Stomach smooth muscle (tissue), 2 donors: Measurements from ENCODE around the gene TMA7B.

ENCODE experiments used
- H3K27ac ChIP-seq: one replicate; pipeline ENCODE4 v1.7.0; 2013; ENCODE audit warnings: mild to moderate bottlenecking, low read length, inconsistent platforms
- H3K27me3 ChIP-seq, 2 donors: one replicate each; pipeline ENCODE4 v1.7.0; 2013; ENCODE audit warnings: low read length in 2 of 2; ENCODE audit not compliant: insufficient read depth in 2 of 2, control insufficient read depth in 1 of 2
- H3K36me3 ChIP-seq, 2 donors: one replicate each; pipeline ENCODE4 v1.7.0; 2013; ENCODE audit warnings: low read length in 2 of 2; ENCODE audit not compliant: control insufficient read depth in 2 of 2, insufficient read depth in 2 of 2
- H3K4me1 ChIP-seq: one replicate; pipeline ENCODE4 v1.7.0; 2013; ENCODE audit warnings: low read length; ENCODE audit not compliant: control insufficient read depth, insufficient read depth
- H3K4me3 ChIP-seq, 2 donors: one replicate each; pipeline ENCODE4 v1.7.0; 2013; ENCODE audit warnings: low read length in 2 of 2
- H3K9ac ChIP-seq, 2 donors: one replicate each; pipeline ENCODE4 v1.7.0; 2013; ENCODE audit warnings: low read length in 2 of 2, mild to moderate bottlenecking in 1 of 2
- H3K9me3 ChIP-seq, 2 donors: one replicate each; pipeline ENCODE4 v1.7.0; 2013; ENCODE audit warnings: low read length in 2 of 2; ENCODE audit not compliant: control insufficient read depth in 2 of 2
- donor health status: healthy.
- donor health status: Pancreatic carcinoma.

The TMA7B gene

GRCh38 chr22:39954584-39955055 lies 5.6 kb upstream of the TMA7B start:
- no peaks in the 10 kb centered on the region for H3K4me1 ChIP-seq
- no peaks in the 10 kb centered on the region for H3K36me3 ChIP-seq
- H3K9me3 ChIP-seq: peaks cover 0 to 2% of the 10 kb centered on the region in 2 donors
- H3K27me3 ChIP-seq: peaks cover 0 to 12% of the 10 kb centered on the region in 2 donors
- no peak overlapping the region for H3K4me3 ChIP-seq
- H3K9ac ChIP-seq: no peak overlapping the region
- H3K27ac ChIP-seq: no peak overlapping the region

GRCh38 chr22:39955675-39956074 lies 4.5 kb upstream of the TMA7B start:
- Histone ChIP-seq H3K36me3 (no peaks in the 10 kb centered on the region), H3K27me3 (peaks cover 0 to 10% of the 10 kb centered on the region in 2 donors), H3K4me3 (no peak overlapping the region), H3K4me1 (no peaks in the 10 kb centered on the region), H3K9me3 (no peaks in the 10 kb centered on the region), H3K27ac (no peak overlapping the region), H3K9ac (no peak overlapping the region)

- Histone ChIP-seq H3K4me1 (no peaks in the 10 kb centered on the region), H3K27ac (no peak overlapping the region), H3K9ac (no peak overlapping the region), H3K9me3 (no peaks in the 10 kb centered on the region), H3K27me3 (peaks cover 0 to 12% of the 10 kb centered on the region in 2 donors), H3K4me3 (no peak overlapping the region), H3K36me3 (no peaks in the 10 kb centered on the region)
Measured at GRCh38 chr22:39956932-39957664, 3.1 kb upstream of the TMA7B start.

DNA sequence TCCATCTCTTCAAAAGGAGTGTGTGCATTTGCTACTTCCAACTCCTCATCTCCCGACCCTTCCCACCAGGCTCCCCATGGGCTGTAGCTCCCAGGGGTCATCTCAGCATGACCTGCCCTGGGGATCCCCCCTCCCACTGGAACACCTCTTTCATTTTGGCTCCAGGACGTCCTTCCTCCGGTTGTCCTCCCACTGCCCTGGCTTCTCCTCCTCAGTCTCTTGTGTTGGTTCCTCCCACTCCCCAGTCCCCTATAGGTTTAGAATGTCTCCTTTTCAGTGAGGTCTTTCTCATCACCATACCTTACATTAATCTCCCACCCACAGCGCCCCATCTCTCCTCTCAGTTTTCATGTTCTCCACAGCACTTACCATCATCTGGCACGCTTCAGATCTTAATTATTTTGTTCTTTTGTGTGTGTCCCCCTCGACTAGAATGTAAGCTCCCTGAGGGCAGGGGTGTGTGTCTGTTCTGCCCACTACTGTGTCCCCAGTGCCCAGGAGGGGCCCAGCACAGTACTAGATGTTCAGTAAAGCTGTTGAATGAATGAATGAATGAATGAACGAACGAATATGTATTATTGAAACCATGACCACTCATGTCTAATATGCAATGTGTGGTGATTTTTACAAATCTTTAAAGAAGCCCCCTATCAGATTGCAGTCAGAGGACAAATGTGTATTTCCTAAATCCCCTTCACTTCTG lies 2.0 kb upstream of the TMA7B start:
- Histone ChIP-seq H3K9me3 (no peaks in the 10 kb centered on the region), H3K9ac (no peak overlapping the region), H3K36me3 (no peaks in the 10 kb centered on the region), H3K27ac (no peak overlapping the region), H3K4me3 (no peak overlapping the region), H3K27me3 (peaks cover 0 to 12% of the 10 kb centered on the region in 2 donors), H3K4me1 (no peaks in the 10 kb centered on the region)

- Histone ChIP-seq H3K4me1 (no peaks in the 10 kb centered on the region), H3K27ac (no peak overlapping the region), H3K4me3 (no peak overlapping the region), H3K9ac (no peak overlapping the region), H3K27me3 (peaks cover 0 to 12% of the 10 kb centered on the region in 2 donors), H3K36me3 (no peaks in the 10 kb centered on the region), H3K9me3 (no peaks in the 10 kb centered on the region)
Measured at GRCh38 chr22:39958949-39959639, 1.1 kb upstream of the TMA7B start.

- no peak overlapping the region for H3K4me3 ChIP-seq
- no peak overlapping the region for H3K9ac ChIP-seq
- H3K36me3 ChIP-seq: no peaks in the 10 kb centered on the region
- H3K27me3 ChIP-seq: peaks cover 0 to 18% of the 10 kb centered on the region in 2 donors
- H3K9me3 ChIP-seq: no peaks in the 10 kb centered on the region
- H3K27ac ChIP-seq: no peak overlapping the region
- H3K4me1 ChIP-seq: no peaks in the 10 kb centered on the region
Measured at GRCh38 chr22:39960791-39961746, 872 bp downstream of the TMA7B start.

DNA sequence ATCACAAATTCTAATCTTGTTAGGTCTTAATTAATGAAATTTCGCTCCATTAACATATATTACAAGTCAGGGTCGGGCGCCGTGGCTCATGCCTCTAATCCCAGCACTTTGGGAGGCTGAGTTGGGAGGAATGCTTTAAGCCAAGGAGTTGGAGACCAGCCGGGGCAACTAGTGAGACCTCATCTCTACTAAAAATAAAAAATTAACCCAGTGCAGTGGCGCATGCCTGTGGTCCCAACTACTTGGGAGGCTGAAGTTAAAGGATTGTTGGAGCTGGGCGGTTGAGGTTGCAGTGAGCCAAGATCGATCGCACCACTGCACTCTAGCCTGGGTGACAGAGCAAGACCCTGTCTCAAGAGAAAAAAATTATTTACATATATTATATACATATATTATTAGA lies 1.9 kb downstream of the TMA7B start:
- H3K27ac ChIP-seq: no peak overlapping the region
- H3K9me3 ChIP-seq: no peaks in the 10 kb centered on the region
- H3K27me3 ChIP-seq: peaks cover 0 to 19% of the 10 kb centered on the region in 2 donors
- H3K4me1 ChIP-seq: no peaks in the 10 kb centered on the region
- no peaks in the 10 kb centered on the region for H3K36me3 ChIP-seq
- no peak overlapping the region for H3K9ac ChIP-seq
- H3K4me3 ChIP-seq: no peak overlapping the region

DNA sequence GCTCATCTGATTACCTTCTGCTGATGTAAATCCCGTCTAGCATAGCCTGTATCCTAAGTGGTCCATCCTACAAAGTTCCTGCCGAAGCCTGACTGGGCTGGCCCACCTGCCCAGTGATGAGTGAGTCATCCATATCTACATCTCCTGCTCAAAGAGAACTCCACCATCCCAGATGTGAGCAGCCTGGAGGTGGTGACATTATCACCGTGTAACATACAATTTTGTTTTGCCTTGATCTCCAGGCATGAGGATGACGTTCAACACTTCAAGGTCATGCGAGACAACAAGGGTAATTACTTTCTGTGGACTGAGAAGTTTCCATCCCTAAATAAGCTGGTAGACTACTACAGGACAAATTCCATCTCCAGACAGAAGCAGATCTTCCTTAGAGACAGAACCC lies 5.6 kb downstream of the TMA7B start:
- H3K9me3 ChIP-seq: no peaks in the 10 kb centered on the region
- H3K9ac ChIP-seq: no peak overlapping the region
- no peak overlapping the region for H3K4me3 ChIP-seq
- no peaks in the 10 kb centered on the region for H3K4me1 ChIP-seq
- H3K27me3 ChIP-seq: peaks cover 10 to 21% of the 10 kb centered on the region in 2 donors
- H3K36me3 ChIP-seq: no peaks in the 10 kb centered on the region
- no peak overlapping the region for H3K27ac ChIP-seq

GRCh38 chr22:39966470-39966869 lies 6.3 kb downstream of the TMA7B start:
- Histone ChIP-seq H3K4me1 (no peaks in the 10 kb centered on the region), H3K9me3 (no peaks in the 10 kb centered on the region), H3K4me3 (no peak overlapping the region), H3K9ac (no peak overlapping the region), H3K36me3 (no peaks in the 10 kb centered on the region), H3K27ac (no peak overlapping the region), H3K27me3 (peaks cover 15 to 19% of the 10 kb centered on the region in 2 donors)
